ENCODE data around the gene THUMPD3.
A peak's percentile ranks its signal among the peaks of the same experiment; 100 is the strongest.

The THUMPD3 gene

GRCh38 chr3:9327578-9327977 is 35.3 kb upstream of the THUMPD3 start:
- no peak for TF ChIP-seq YY1 (IDR thresholded peaks at IDR 0.05; ENCODE audit: low read depth)
- TF ChIP-seq, protein P1, sequence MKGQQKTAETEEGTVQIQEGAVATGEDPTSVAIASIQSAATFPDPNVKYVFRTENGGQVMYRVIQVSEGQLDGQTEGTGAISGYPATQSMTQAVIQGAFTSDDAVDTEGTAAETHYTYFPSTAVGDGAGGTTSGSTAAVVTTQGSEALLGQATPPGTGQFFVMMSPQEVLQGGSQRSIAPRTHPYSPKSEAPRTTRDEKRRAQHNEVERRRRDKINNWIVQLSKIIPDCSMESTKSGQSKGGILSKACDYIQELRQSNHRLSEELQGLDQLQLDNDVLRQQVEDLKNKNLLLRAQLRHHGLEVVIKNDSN (IDR thresholded peaks at IDR 0.05): 0 out of 2 replicates have a peak, but pooled peaks have one; percentile 21

- TF ChIP-seq TAF1 (IDR thresholded peaks at IDR 0.05; ENCODE audit: low read depth) (no peak), RAD21 (IDR thresholded peaks at IDR 0.05; ENCODE audit: low read depth) (no peak)
Observed at GRCh38 chr3:9330166-9330703, 32.6 kb upstream of the THUMPD3 start.

- TF ChIP-seq CEBPB (IDR thresholded peaks at IDR 0.05) (no peak), EGR1 (IDR thresholded peaks at IDR 0.05) (no peak), CREB1 (IDR thresholded peaks at IDR 0.05; ENCODE audit: low read depth) (no peak), ZBTB7A (IDR thresholded peaks at IDR 0.05; ENCODE audit: low read depth) (no peak), EP300 (IDR thresholded peaks at IDR 0.05; ENCODE audit: borderline replicate concordance) (no peak), YY1 (IDR thresholded peaks at IDR 0.05; ENCODE audit: low read depth) (no peak)
Observed at GRCh38 chr3:9331171-9331570, 31.7 kb upstream of the THUMPD3 start.

GRCh38 chr3:9332250-9333030 is 30.4 kb upstream of the THUMPD3 start:
- TF ChIP-seq, protein P2, sequence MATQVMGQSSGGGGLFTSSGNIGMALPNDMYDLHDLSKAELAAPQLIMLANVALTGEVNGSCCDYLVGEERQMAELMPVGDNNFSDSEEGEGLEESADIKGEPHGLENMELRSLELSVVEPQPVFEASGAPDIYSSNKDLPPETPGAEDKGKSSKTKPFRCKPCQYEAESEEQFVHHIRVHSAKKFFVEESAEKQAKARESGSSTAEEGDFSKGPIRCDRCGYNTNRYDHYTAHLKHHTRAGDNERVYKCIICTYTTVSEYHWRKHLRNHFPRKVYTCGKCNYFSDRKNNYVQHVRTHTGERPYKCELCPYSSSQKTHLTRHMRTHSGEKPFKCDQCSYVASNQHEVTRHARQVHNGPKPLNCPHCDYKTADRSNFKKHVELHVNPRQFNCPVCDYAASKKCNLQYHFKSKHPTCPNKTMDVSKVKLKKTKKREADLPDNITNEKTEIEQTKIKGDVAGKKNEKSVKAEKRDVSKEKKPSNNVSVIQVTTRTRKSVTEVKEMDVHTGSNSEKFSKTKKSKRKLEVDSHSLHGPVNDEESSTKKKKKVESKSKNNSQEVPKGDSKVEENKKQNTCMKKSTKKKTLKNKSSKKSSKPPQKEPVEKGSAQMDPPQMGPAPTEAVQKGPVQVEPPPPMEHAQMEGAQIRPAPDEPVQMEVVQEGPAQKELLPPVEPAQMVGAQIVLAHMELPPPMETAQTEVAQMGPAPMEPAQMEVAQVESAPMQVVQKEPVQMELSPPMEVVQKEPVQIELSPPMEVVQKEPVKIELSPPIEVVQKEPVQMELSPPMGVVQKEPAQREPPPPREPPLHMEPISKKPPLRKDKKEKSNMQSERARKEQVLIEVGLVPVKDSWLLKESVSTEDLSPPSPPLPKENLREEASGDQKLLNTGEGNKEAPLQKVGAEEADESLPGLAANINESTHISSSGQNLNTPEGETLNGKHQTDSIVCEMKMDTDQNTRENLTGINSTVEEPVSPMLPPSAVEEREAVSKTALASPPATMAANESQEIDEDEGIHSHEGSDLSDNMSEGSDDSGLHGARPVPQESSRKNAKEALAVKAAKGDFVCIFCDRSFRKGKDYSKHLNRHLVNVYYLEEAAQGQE (IDR thresholded peaks at IDR 0.05; ENCODE audit: low read depth): no peak
- TF ChIP-seq, protein P3, sequence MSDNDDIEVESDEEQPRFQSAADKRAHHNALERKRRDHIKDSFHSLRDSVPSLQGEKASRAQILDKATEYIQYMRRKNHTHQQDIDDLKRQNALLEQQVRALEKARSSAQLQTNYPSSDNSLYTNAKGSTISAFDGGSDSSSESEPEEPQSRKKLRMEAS (IDR thresholded peaks at IDR 0.05): no peak
- TF ChIP-seq EGR1 (IDR thresholded peaks at IDR 0.05): no peak
- no peak for TF ChIP-seq EP300 (IDR thresholded peaks at IDR 0.05; ENCODE audit: borderline replicate concordance)
- TF ChIP-seq, protein P1 (IDR thresholded peaks at IDR 0.05): no peak
- no peak for TF ChIP-seq CREB1 (IDR thresholded peaks at IDR 0.05; ENCODE audit: low read depth)
- no peak for TF ChIP-seq ZBTB7A (IDR thresholded peaks at IDR 0.05; ENCODE audit: low read depth)
- TF ChIP-seq CEBPB (IDR thresholded peaks at IDR 0.05): no peak
- TF ChIP-seq TAF1 (IDR thresholded peaks at IDR 0.05; ENCODE audit: low read depth): no peak
- no peak for TF ChIP-seq YY1 (IDR thresholded peaks at IDR 0.05; ENCODE audit: low read depth)
- no peak for TF ChIP-seq TEAD4 (IDR thresholded peaks at IDR 0.05)
- no peak for TF ChIP-seq FOXM1 (IDR thresholded peaks at IDR 0.05; ENCODE audit: borderline replicate concordance, low read depth)
- no peak for TF ChIP-seq NFIC (IDR thresholded peaks at IDR 0.05)
- TF ChIP-seq TCF12 (IDR thresholded peaks at IDR 0.05; ENCODE audit: low read depth): no peak
- TF ChIP-seq RAD21 (IDR thresholded peaks at IDR 0.05; ENCODE audit: low read depth): no peak

DNA sequence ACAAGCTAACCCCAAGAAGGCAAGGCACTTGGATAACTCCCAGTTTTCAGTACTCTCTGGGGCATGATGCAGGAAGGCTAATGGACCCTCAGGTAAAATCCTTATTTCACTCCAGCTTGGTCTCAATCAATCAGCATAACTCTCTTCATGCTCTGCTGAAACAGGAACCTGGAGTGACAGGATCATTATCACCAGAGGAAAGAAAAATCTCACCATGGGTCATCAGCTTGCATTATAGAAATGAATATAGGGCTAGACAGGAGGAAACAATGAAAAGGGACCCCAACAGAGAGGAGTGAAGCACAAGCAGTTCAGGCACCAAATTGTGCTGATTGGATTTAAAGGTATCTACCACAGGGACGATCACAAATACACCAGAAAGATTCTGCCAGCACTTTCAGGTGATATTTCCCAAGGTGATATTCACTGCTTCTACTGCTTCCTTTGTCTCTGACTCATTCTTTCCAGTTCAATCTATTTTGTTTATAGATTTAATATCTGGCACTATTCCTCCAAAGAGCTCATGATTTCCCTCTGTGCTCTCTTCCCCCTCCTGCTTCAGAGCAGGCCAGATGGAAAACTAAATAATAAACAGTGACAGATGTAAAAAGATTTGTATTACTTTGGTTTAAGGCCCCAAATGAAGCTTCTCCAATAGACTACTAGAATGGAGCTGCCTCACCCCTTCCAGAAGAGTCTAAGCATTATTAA is 22.9 kb upstream of the THUMPD3 start:
- TF ChIP-seq, protein P1 (IDR thresholded peaks at IDR 0.05): no peak
- no peak for TF ChIP-seq YY1 (IDR thresholded peaks at IDR 0.05; ENCODE audit: low read depth)
- no peak for TF ChIP-seq EP300 (IDR thresholded peaks at IDR 0.05; ENCODE audit: borderline replicate concordance)
- no peak for TF ChIP-seq CEBPB (IDR thresholded peaks at IDR 0.05)
- no peak for TF ChIP-seq FOXM1 (IDR thresholded peaks at IDR 0.05; ENCODE audit: borderline replicate concordance, low read depth)
- TF ChIP-seq, protein P3 (IDR thresholded peaks at IDR 0.05): no peak
- no peak for TF ChIP-seq EGR1 (IDR thresholded peaks at IDR 0.05)

GRCh38 chr3:9340472-9340902 is 22.4 kb upstream of the THUMPD3 start:
- TF ChIP-seq, protein P2 (IDR thresholded peaks at IDR 0.05; ENCODE audit: low read depth): no peak

All from Ishikawa (cell line).